ENCODE results near the gene IFI44.

GRCh38 chr1:78640462-78640861 lies 9.2 kb upstream of the IFI44 start:
- TF ChIP-seq ZNF384 (IDR thresholded peaks at IDR 0.05) = no peak
- no peak for TF ChIP-seq SP1 (IDR thresholded peaks at IDR 0.05)
- no peak for TF ChIP-seq CTBP1 (IDR thresholded peaks at IDR 0.05; ENCODE audit: borderline replicate concordance)
- no peak for TF ChIP-seq SUZ12 (IDR thresholded peaks at IDR 0.05)
- TF ChIP-seq TARDBP (IDR thresholded peaks at IDR 0.05) = no peak
- no peak for TF ChIP-seq FOXA1 (IDR thresholded peaks at IDR 0.05)

Measured in HEK293T (cell line).